HepG2 (cell line): ENCODE results near the gene NOL4L. TPM values are rescaled to one million over a fixed set of nuclear protein-coding genes. Genes with fewer than 3 reads are reported as not detected.

Experiments used
- BCL3 ChIP-seq: sonication (generic); formaldehyde crosslinking; IDR thresholded peaks from 2 replicates; pipeline ENCODE4 v1.5.1; 2020; ENCODE audit warnings: mild to moderate bottlenecking, missing genetic modification reagents, moderate library complexity
- CHCHD3 ChIP-seq: sonication (generic); formaldehyde crosslinking; IDR thresholded peaks from 2 replicates; pipeline ENCODE4 v1.8.0; 2022; ENCODE audit warnings: mild to moderate bottlenecking, missing genetic modification reagents, moderate library complexity
- EEA1 ChIP-seq: sonication (generic); formaldehyde crosslinking; IDR thresholded peaks from 2 replicates; pipeline ENCODE4 v1.5.1; 2020; ENCODE audit warnings: mild to moderate bottlenecking, missing genetic modification reagents, borderline replicate concordance
- GPN1 ChIP-seq: sonication (generic); formaldehyde crosslinking; IDR thresholded peaks from 2 replicates; pipeline ENCODE4 v1.5.1; 2020; ENCODE audit warnings: missing genetic modification reagents, borderline replicate concordance
- HOXD1 ChIP-seq: sonication (generic); formaldehyde crosslinking; IDR thresholded peaks from 2 replicates; pipeline ENCODE4 v1.5.0; 2020; ENCODE audit warnings: missing genetic modification reagents
- IKZF4 ChIP-seq: sonication (generic); formaldehyde crosslinking; IDR thresholded peaks from 2 replicates; pipeline ENCODE4 v1.5.1; 2020; ENCODE audit warnings: borderline replicate concordance, mild to moderate bottlenecking, low read depth, missing genetic modification reagents; ENCODE audit errors: not compliant biosample characterization
- KAT2B ChIP-seq: fragments of 150-350 bp; IDR thresholded peaks from 2 replicates; pipeline ENCODE4 v1.6.1; 2014; ENCODE audit warnings: low read depth, low read length, borderline replicate concordance
- MATR3 ChIP-seq: sonication (generic); formaldehyde crosslinking; IDR thresholded peaks from 2 replicates; pipeline ENCODE4 v1.4.0; 2020; ENCODE audit warnings: missing genetic modification reagents
- RFX1 ChIP-seq: fragments of 450-650 bp; IDR thresholded peaks from 2 replicates; pipeline ENCODE4 v1.6.1; 2017
- SMC3 ChIP-seq: IDR thresholded peaks from 2 replicates; pipeline ENCODE4 v1.6.1; 2011; ENCODE audit warnings: low read length, improper control_type of control experiment
- SNAPC4 ChIP-seq: sonication (generic); formaldehyde crosslinking; IDR thresholded peaks from 2 replicates; pipeline ENCODE4 v1.4.0; 2020; ENCODE audit warnings: mild to moderate bottlenecking, missing genetic modification reagents
- SOX13 ChIP-seq, 3 experiments: fragments of 450-650 bp in 1 of 3; sonication (generic) in 1 of 3; formaldehyde crosslinking in 1 of 3; IDR thresholded peaks in 2 of 3; conservative IDR thresholded peaks in 1 of 3; 2 replicates each; pipeline versions ENCODE4 v1.5.0 to v1.6.1; 2016 to 2020; ENCODE audit warnings: antibody characterized with exemption in 1 of 3, mild to moderate bottlenecking in 1 of 3, missing compliant biosample characterization in 1 of 3, missing genetic modification reagents in 1 of 3, moderate library complexity in 1 of 3
- SUZ12 ChIP-seq: fragments of 150-350 bp; IDR thresholded peaks from 2 replicates; pipeline ENCODE4 v1.6.1; 2014; ENCODE audit warnings: low read depth, low read length
- TBX2 ChIP-seq: sonication (generic); formaldehyde crosslinking; IDR thresholded peaks from 2 replicates; pipeline ENCODE4 v1.5.0; 2020; ENCODE audit warnings: missing genetic modification reagents, mild to moderate bottlenecking, borderline replicate concordance
- TEAD2 ChIP-seq: sonication (generic); formaldehyde crosslinking; IDR thresholded peaks from 2 replicates; pipeline ENCODE4 v1.9.0; 2021; ENCODE audit warnings: missing genetic modification reagents
- U2AF2 ChIP-seq: fragments of 200-400 bp; formaldehyde crosslinking; IDR thresholded peaks from 2 replicates; pipeline ENCODE4 v1.6.1; 2017; ENCODE audit warnings: low read depth, mild to moderate bottlenecking, low read length
- ZFP91 ChIP-seq: sonication (generic); formaldehyde crosslinking; IDR thresholded peaks from 2 replicates; pipeline ENCODE4 v1.9.0; 2022; ENCODE audit warnings: missing genetic modification reagents, mild to moderate bottlenecking, borderline replicate concordance
- ZFYVE20 ChIP-seq: sonication (generic); formaldehyde crosslinking; IDR thresholded peaks from 2 replicates; pipeline ENCODE4 v1.8.0; 2023; ENCODE audit warnings: low read depth, mild to moderate bottlenecking, moderate library complexity, missing genetic modification reagents, borderline replicate concordance
- ZNF564 ChIP-seq: sonication (generic); formaldehyde crosslinking; IDR thresholded peaks from 2 replicates; pipeline ENCODE4 v1.8.1; 2023; ENCODE audit warnings: mild to moderate bottlenecking, missing genetic modification reagents
- polyA plus RNA-seq, 8 experiments: library from polyadenylated mRNA; depleted of rRNA in 3 of 8; stranded (reverse) in 7 of 8; unstranded in 1 of 8; fragments of >200 nt; fragmentation: Illumina TruSeq in 4 of 8; extraction: Trizol in 4 of 8; gene quantifications; 2 replicates each; pipeline versions ENCODE4 v1.2.1 to v1.2.3, GENCODE V29; 2011 to 2016; ENCODE audit warnings: low read depth in 4 of 8, missing spikeins in 1 of 8, mixed read lengths in 1 of 8; ENCODE audit not compliant: insufficient read depth in 1 of 8
- total RNA-seq, 5 experiments: library from RNA; depleted of rRNA; stranded (reverse); fragments of >200 nt; fragmentation: Illumina TruSeq; extraction: Trizol; gene quantifications; 2 replicates each; pipeline ENCODE4 v1.2.3, GENCODE V29; 2016; ENCODE audit warnings: low read depth in 1 of 5
- TF ChIP-seq, protein P1 (sequence below): sonication (generic); formaldehyde crosslinking; IDR thresholded peaks from 2 replicates; pipeline ENCODE4 v1.4.0; 2020; ENCODE audit warnings: missing genetic modification reagents

Gene NOL4L
- total and polyA plus RNA-seq, 2 of the 13 experiments (the other 11 are each of a cell fraction or from before 2014, with no cell fraction given): 16.6 to 35.4 TPM

DNA sequence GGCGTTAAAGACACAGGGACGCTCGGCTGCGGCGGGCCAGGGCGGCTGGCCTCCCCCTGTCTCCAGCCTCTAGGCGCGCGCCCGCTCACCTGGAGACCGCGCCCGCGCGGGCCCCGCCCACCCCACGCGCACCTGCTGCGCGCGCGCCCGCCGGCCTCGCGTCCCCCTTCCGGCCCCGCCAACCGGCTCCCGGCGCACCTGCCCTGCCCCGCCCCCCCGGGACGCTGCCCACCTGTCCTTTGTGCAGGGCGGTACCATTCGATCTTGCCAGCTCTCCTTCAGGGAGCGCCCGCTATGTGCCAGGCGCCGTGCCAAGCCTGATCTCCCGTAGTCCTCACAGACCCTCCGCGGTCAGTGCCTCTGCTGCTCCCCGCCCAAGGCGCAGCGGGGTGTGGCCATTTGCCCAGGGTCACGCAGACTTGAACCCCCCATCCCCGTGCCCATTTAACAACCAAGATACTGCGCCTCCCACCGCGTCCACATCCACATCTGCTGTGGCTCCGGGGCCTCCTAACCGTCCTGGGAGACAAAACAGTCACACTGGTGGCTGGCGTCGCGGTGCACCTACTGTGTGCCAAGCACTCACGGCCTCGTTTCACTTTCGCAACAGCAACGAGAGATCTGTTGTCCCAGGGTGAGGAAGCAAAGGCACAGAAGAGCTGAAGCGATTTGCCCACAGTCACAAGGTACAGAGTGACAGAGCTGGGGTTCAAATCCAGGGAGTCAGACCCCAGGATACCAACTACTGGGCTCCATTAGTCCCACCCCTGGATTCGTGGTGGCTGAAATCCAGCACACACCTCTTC lies 48.1 kb downstream of the NOL4L start (continued):
- no peak for TF ChIP-seq SNAPC4
- no peak for TF ChIP-seq KAT2B
- TF ChIP-seq SMC3: no peak
- TF ChIP-seq MATR3 (CRISPR knock-in tag): 0 out of 2 replicates have a peak, but pooled peaks have one; percentile 39
- TF ChIP-seq TEAD2 (CRISPR knock-in tag): no peak
- no peak for TF ChIP-seq U2AF2
- TF ChIP-seq GPN1 (CRISPR knock-in tag): no peak
- no peak for TF ChIP-seq SOX13 (IDR thresholded peaks at IDR 0.05)
- TF ChIP-seq SOX13 (CRISPR knock-in tag; conservative IDR thresholded peaks at IDR 0.05 in 1 of 2, IDR thresholded peaks at IDR 0.05 in 1 of 2): no peak
- TF ChIP-seq ZNF564 (CRISPR knock-in tag): no peak; the same call in 1 of the 2 replicates
- no peak for TF ChIP-seq HOXD1
- peak; percentile 46; the same call in 1 of the 2 replicates for TF ChIP-seq TBX2 (CRISPR knock-in tag)
- TF ChIP-seq RFX1: no peak
- TF ChIP-seq IKZF4 (CRISPR knock-in tag): peak; percentile 27
- TF ChIP-seq EEA1 (CRISPR knock-in tag): no peak
- no peak for TF ChIP-seq SUZ12
- TF ChIP-seq BCL3 (CRISPR knock-in tag): no peak; the same call in 1 of the 2 replicates
- no peak for TF ChIP-seq ZFP91 (CRISPR knock-in tag)
- no peak for TF ChIP-seq ZFYVE20
- TF ChIP-seq CHCHD3: no peak
- TF ChIP-seq, protein P1, sequence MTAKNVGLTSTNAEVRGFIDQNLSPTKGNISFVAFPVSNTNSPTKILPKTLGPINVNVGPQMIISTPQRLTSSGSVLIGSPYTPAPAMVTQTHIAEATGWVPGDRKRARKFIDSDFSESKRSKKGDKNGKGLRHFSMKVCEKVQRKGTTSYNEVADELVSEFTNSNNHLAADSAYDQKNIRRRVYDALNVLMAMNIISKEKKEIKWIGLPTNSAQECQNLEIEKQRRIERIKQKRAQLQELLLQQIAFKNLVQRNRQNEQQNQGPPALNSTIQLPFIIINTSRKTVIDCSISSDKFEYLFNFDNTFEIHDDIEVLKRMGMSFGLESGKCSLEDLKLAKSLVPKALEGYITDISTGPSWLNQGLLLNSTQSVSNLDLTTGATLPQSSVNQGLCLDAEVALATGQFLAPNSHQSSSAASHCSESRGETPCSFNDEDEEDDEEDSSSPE (CRISPR knock-in tag): no peak
